Right cardiac atrium (tissue), 5 donors: ENCODE measurements around the gene LRMDA. TPM values are rescaled to one million over a fixed set of nuclear protein-coding genes. Genes with fewer than 3 reads are reported as not detected.

ENCODE experiments used
- ATAC-seq, 2 donors: fragments of 200-7000 bp; cut with Tn5 transposase; one replicate each; pipeline versions ENCODE4 v1.8.0 to v1.9.1; 2020; ENCODE audit warnings: moderate library complexity in 2 of 2, mild to moderate bottlenecking in 1 of 2
- DNase-seq, 3 donors: peaks; one replicate each; pipeline ENCODE4 v3.0.0-alpha.2; 2020
- H3K27ac ChIP-seq: one replicate; pipeline ENCODE4 v1.5.1; 2013; ENCODE audit warnings: mild to moderate bottlenecking, low read length, control low read depth, moderate library complexity
- H3K27me3 ChIP-seq: one replicate; pipeline ENCODE4 v1.6.1; 2013; ENCODE audit not compliant: control insufficient read depth, insufficient read depth
- H3K4me1 ChIP-seq: one replicate; pipeline ENCODE4 v1.6.1; 2013; ENCODE audit warnings: low read length; ENCODE audit not compliant: control insufficient read depth, insufficient read depth
- H3K4me3 ChIP-seq: one replicate; pipeline ENCODE4 v1.5.1; 2013; ENCODE audit warnings: low read length, control low read depth
- H3K9me3 ChIP-seq: one replicate; pipeline ENCODE4 v1.6.1; 2013; ENCODE audit warnings: low read length; ENCODE audit not compliant: control insufficient read depth
- WGBS: extraction: QIAGEN DNeasy Blood & Tissue Kit; methylation state at CpG from one replicate; pipeline ENCODE4 v1.1.7; 2013; 5-methylcytosine and 5-hydroxymethylcytosine counted together
- intact Hi-C, 4 donors: fragments of 100-400 bp; cut with DNase I; formaldehyde crosslinking; loops; one replicate each; pipeline versions ENCODE4 v1.11.0 to v1.14.0; 2022 to 2023
- polyA plus RNA-seq: library from polyadenylated mRNA; stranded (reverse); fragments of 200-250 nt; gene quantifications from one replicate; pipeline ENCODE4 v1.2.3, GENCODE V29; 2013
- total RNA-seq, 4 donors: library from RNA; stranded (reverse); fragmentation: NEBNext Ultra II Directional; extraction: Animal tissue kit (Norgen Biotek cat#: 25700); gene quantifications; one replicate each; pipeline ENCODE4 v1.2.1, GENCODE V29; 2021
- donor health status: healthy with polysubstance abuse.
- donor health status: DM: no; HTN: yes; CAD: no.
- donor health status: DM: no; HTN: no; CAD: no.
- donor health status: DM: no; HTN: yes; CAD: no; lungs with severe emphysema.
- donor health status: DM: yes; HTN: yes; CAD: no.

Gene LRMDA
- total and polyA plus RNA-seq, 5 donors, result 42.7 to 97.9 (median 48.8) TPM

GRCh38 chr10:75527542-75527941 lies 96.1 kb downstream of the LRMDA start:
- Histone ChIP-seq H3K27me3 (no peaks in the 10 kb centered on the region), H3K4me1 (no peaks in the 10 kb centered on the region), H3K27ac (no peak overlapping the region), H3K9me3 (no peaks in the 10 kb centered on the region), H3K4me3 (no peak overlapping the region)
- WGBS, result 97% methylated on average over 2 of the region's 2 CpGs
- DNase-seq (no peak), ATAC-seq (no peak)
- intact Hi-C loops, result no loop called here

- ATAC-seq, result no peak
- 87% methylated on average over 2 of the region's 2 CpGs for WGBS
- Histone ChIP-seq H3K27me3 (no peaks in the 10 kb centered on the region), H3K4me3 (no peak overlapping the region), H3K27ac (no peak overlapping the region), H3K9me3 (no peaks in the 10 kb centered on the region), H3K4me1 (no peaks in the 10 kb centered on the region)
- DNase-seq, result no peak
- intact Hi-C loops, result no loop called here
These were observed 97.0 kb downstream of the LRMDA start for GRCh38 chr10:75528392-75528791.

- 83% methylated on average over 3 of the region's 3 CpGs for WGBS
- H3K4me1 ChIP-seq, result no peaks in the 10 kb centered on the region
- intact Hi-C loops, result no loop called here
- no peak overlapping the region for H3K4me3 ChIP-seq
- no peak overlapping the region for H3K27ac ChIP-seq
- no peaks in the 10 kb centered on the region for H3K27me3 ChIP-seq
- ATAC-seq (no peak), DNase-seq (no peak)
- no peaks in the 10 kb centered on the region for H3K9me3 ChIP-seq
These were observed 98.9 kb downstream of the LRMDA start for GRCh38 chr10:75530299-75530698.

- WGBS, result 96% methylated on average over 2 of the region's 2 CpGs
- Histone ChIP-seq H3K27ac (no peak overlapping the region), H3K4me3 (no peak overlapping the region), H3K9me3 (no peaks in the 10 kb centered on the region), H3K4me1 (no peaks in the 10 kb centered on the region), H3K27me3 (no peaks in the 10 kb centered on the region)
- ATAC-seq (no peak), DNase-seq (no peak)
- intact Hi-C loops, result no loop called here
These were observed 100.2 kb downstream of the LRMDA start for GRCh38 chr10:75531571-75532031.

GRCh38 chr10:75532253-75532924 lies 101.0 kb downstream of the LRMDA start:
- 90% methylated on average over 3 of the region's 3 CpGs for WGBS
- no peak overlapping the region for H3K4me3 ChIP-seq
- H3K4me1 ChIP-seq, result no peaks in the 10 kb centered on the region
- no peak overlapping the region for H3K27ac ChIP-seq
- H3K9me3 ChIP-seq, result no peaks in the 10 kb centered on the region
- H3K27me3 ChIP-seq, result no peaks in the 10 kb centered on the region
- intact Hi-C loops, result no loop called here
- DNase-seq, result no peak
- no peak for ATAC-seq

- ATAC-seq (no peak), DNase-seq (no peak)
- no peaks in the 10 kb centered on the region for H3K9me3 ChIP-seq
- H3K4me1 ChIP-seq, result no peaks in the 10 kb centered on the region
- no peak overlapping the region for H3K4me3 ChIP-seq
- H3K27me3 ChIP-seq, result no peaks in the 10 kb centered on the region
- 85% methylated on average over 8 of the region's 8 CpGs for WGBS
- no peak overlapping the region for H3K27ac ChIP-seq
- intact Hi-C loops, result no loop called here
These were observed 106.7 kb downstream of the LRMDA start for GRCh38 chr10:75538144-75538543.

GRCh38 chr10:75538765-75539164 lies 107.3 kb downstream of the LRMDA start:
- 79% methylated on average over 1 of the region's 1 CpG for WGBS
- no peak for ATAC-seq
- no peak overlapping the region for H3K27ac ChIP-seq
- H3K27me3 ChIP-seq, result no peaks in the 10 kb centered on the region
- no peak overlapping the region for H3K4me3 ChIP-seq
- no peaks in the 10 kb centered on the region for H3K4me1 ChIP-seq
- intact Hi-C loops, result no loop called here
- no peak for DNase-seq
- H3K9me3 ChIP-seq, result no peaks in the 10 kb centered on the region

GRCh38 chr10:75540357-75540966 lies 109.0 kb downstream of the LRMDA start:
- DNase-seq (no peak), ATAC-seq (no peak)
- H3K4me3 ChIP-seq, result no peak overlapping the region
- intact Hi-C loops, result no loop called here
- H3K27me3 ChIP-seq, result no peaks in the 10 kb centered on the region
- WGBS, result 93% methylated on average over 1 of the region's 1 CpG
- no peaks in the 10 kb centered on the region for H3K4me1 ChIP-seq
- H3K9me3 ChIP-seq, result no peaks in the 10 kb centered on the region
- no peak overlapping the region for H3K27ac ChIP-seq

- 86% methylated on average over 4 of the region's 4 CpGs for WGBS
- H3K9me3 ChIP-seq, result no peaks in the 10 kb centered on the region
- H3K4me1 ChIP-seq, result no peaks in the 10 kb centered on the region
- no peak for DNase-seq
- H3K27me3 ChIP-seq, result no peaks in the 10 kb centered on the region
- intact Hi-C loops, result no loop called here
- no peak for ATAC-seq
- H3K27ac ChIP-seq, result no peak overlapping the region
- no peak overlapping the region for H3K4me3 ChIP-seq
These were observed 109.6 kb downstream of the LRMDA start for GRCh38 chr10:75540981-75541380.

GRCh38 chr10:75541411-75541810 lies 110.0 kb downstream of the LRMDA start:
- 93% methylated on average over 2 of the region's 2 CpGs for WGBS
- Histone ChIP-seq H3K4me3 (no peak overlapping the region), H3K27me3 (no peaks in the 10 kb centered on the region), H3K9me3 (no peaks in the 10 kb centered on the region), H3K4me1 (no peaks in the 10 kb centered on the region), H3K27ac (no peak overlapping the region)
- intact Hi-C loops, result no loop called here
- ATAC-seq (no peak), DNase-seq (no peak)

- Histone ChIP-seq H3K27ac (no peak overlapping the region), H3K4me1 (no peaks in the 10 kb centered on the region), H3K27me3 (no peaks in the 10 kb centered on the region), H3K9me3 (no peaks in the 10 kb centered on the region), H3K4me3 (no peak overlapping the region)
- DNase-seq, result no peak
- 82% methylated on average over 2 of the region's 2 CpGs for WGBS
- intact Hi-C loops, result no loop called here
- ATAC-seq, result no peak
These were observed 110.7 kb downstream of the LRMDA start for GRCh38 chr10:75542084-75542483.
